ENCODE results near the gene TVP23C. TPM values are rescaled to one million over a fixed set of nuclear protein-coding genes. Genes with fewer than 3 reads are reported as not detected.
"Not testable (repeated sequence)": the region's sequence is repeated elsewhere in the genome, so short reads cannot be mapped to it uniquely, and the experiment has no call there.

Gene TVP23C
- polyA plus RNA-seq, 1 donor, result 13.4 TPM

- WGBS (ENCODE audit: insufficient coverage, low lambda C conversion rate), result no CpG with 5 or more reads among the region's 5 CpGs
- Histone ChIP-seq H3K27ac (ENCODE audit: low read length) (no peak overlapping the region), H3K4me1 (ENCODE audit: control insufficient read depth, insufficient read depth, low read length) (peaks cover 4% of the 10 kb centered on the region)
Observed at GRCh38 chr17:15509095-15509494, 54.2 kb downstream of the TVP23C start.

DNA sequence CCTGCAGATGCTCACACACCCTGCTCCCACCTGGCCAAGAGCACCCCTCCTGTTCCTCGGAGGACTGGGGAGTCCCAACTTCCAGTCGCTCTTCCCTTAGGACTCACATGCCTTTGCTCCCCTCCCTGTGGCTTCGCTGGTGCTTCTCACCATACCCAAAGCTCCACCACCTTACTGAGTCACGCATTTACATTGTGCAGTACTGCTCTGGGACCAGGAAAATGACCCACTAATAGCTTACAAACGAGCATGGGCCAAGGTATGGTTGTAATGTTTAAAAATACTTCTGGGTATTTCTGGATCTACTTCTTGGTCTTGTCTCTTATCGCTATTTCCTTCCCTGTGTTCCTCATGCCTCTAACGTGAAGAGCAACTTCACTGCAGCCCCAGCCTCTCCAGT is 54.8 kb downstream of the TVP23C start:
- 100% methylated on average over 1 of the region's 7 CpGs for WGBS (ENCODE audit: insufficient coverage, low lambda C conversion rate)
- H3K36me3 ChIP-seq (ENCODE audit: control insufficient read depth, insufficient read depth, low read length), result peaks cover 23% of the 10 kb centered on the region
- H3K27ac ChIP-seq (ENCODE audit: low read length), result no peak overlapping the region
- no peak overlapping the region for H3K4me3 ChIP-seq (ENCODE audit: low read length)
- H3K27me3 ChIP-seq (ENCODE audit: control insufficient read depth, insufficient read depth, low read length), result no peaks in the 10 kb centered on the region
- H3K4me1 ChIP-seq (ENCODE audit: control insufficient read depth, insufficient read depth, low read length), result no peaks in the 10 kb centered on the region
- DNase-seq, result no peak
- no peaks in the 10 kb centered on the region for H3K9me3 ChIP-seq (ENCODE audit: control insufficient read depth, low read depth, low read length)

More at GRCh38 chr17:15509095-15509494, 54.2 kb downstream of the TVP23C start:
- peaks cover 26% of the 10 kb centered on the region for H3K36me3 ChIP-seq (ENCODE audit: control insufficient read depth, insufficient read depth, low read length)
- H3K9me3 ChIP-seq (ENCODE audit: control insufficient read depth, low read depth, low read length), result no peaks in the 10 kb centered on the region
- no peak overlapping the region for H3K4me3 ChIP-seq (ENCODE audit: low read length)
- DNase-seq, result no peak
- H3K27me3 ChIP-seq (ENCODE audit: control insufficient read depth, insufficient read depth, low read length), result no peaks in the 10 kb centered on the region

DNA sequence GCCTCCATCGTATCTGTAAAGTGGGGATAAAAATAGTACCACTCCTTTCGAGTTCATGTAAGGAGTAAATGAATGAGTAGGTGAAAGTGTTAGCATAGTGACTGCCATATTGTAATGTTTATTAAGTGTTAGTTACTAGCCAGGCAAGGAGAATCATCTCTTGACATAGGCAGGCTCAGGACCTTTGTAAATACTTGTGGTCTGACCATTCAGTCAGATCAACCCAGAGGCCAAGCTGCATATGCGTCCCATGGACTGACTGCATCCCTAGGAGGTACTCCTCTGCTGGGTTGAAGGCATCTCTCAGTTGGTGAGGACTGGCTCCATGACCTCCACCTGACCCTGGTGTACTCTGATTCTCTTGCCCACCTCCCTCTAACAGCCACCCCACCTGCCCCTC is 55.4 kb downstream of the TVP23C start:
- Histone ChIP-seq H3K27ac (ENCODE audit: low read length) (no peak overlapping the region), H3K27me3 (ENCODE audit: control insufficient read depth, insufficient read depth, low read length) (no peaks in the 10 kb centered on the region), H3K36me3 (ENCODE audit: control insufficient read depth, insufficient read depth, low read length) (peaks cover 23% of the 10 kb centered on the region), H3K4me3 (ENCODE audit: low read length) (no peak overlapping the region), H3K9me3 (ENCODE audit: control insufficient read depth, low read depth, low read length) (no peaks in the 10 kb centered on the region), H3K4me1 (ENCODE audit: control insufficient read depth, insufficient read depth, low read length) (no peaks in the 10 kb centered on the region)
- 90% methylated on average over 1 of the region's 3 CpGs for WGBS (ENCODE audit: insufficient coverage, low lambda C conversion rate)
- DNase-seq, result no peak

DNA sequence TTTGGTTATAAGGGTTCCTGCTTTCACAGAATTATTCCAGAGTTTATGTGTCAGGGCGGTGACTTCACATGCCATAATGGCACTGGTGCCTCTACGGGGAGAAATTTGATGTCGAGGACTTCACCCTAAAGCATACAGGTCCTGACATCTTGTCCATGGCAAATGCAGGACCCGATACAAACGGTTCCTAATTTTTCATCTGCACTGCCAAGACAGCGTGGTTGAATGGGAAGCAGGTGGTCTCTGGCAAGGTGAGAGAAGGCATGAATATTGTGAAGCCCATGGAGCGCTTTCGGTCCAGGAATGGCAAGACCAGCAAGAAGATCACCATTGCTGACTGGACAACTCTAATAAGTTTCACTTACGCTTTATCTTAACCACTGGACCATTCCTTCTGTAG is 56.3 kb downstream of the TVP23C start:
- no peak overlapping the region for H3K4me3 ChIP-seq (ENCODE audit: low read length)
- H3K9me3 ChIP-seq (ENCODE audit: control insufficient read depth, low read depth, low read length), result no peaks in the 10 kb centered on the region
- peaks cover 20% of the 10 kb centered on the region for H3K36me3 ChIP-seq (ENCODE audit: control insufficient read depth, insufficient read depth, low read length)
- H3K27ac ChIP-seq (ENCODE audit: low read length), result no peak overlapping the region
- no peak for DNase-seq
- WGBS (ENCODE audit: insufficient coverage, low lambda C conversion rate), result 100% methylated on average over 1 of the region's 9 CpGs
- H3K4me1 ChIP-seq (ENCODE audit: control insufficient read depth, insufficient read depth, low read length), result no peaks in the 10 kb centered on the region
- no peaks in the 10 kb centered on the region for H3K27me3 ChIP-seq (ENCODE audit: control insufficient read depth, insufficient read depth, low read length)

DNA sequence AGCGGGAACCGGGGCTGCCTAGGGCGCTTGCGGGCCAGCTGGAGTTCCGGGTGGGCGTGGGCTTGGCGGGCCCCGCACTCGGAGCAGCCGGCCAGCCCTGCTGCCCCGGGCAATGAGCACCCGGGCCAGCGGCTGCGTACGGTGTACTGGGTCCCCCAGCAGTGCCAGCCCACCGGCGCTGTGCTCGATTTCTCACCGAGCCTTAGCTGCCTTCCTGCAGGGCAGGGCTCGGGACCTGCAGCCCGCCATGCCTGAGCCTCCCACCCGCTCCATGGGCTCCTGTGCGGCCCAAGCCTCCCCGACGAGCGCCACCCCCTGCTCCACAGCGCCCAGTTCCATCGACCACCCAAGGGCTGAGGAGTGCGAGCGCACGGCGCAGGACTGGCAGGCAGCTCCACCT is 57.6 kb downstream of the TVP23C start:
- H3K36me3 ChIP-seq (ENCODE audit: control insufficient read depth, insufficient read depth, low read length), result peaks cover 21% of the 10 kb centered on the region
- not testable (repeated sequence) for DNase-seq; H3K4me3 ChIP-seq (ENCODE audit: low read length); H3K4me1 ChIP-seq (ENCODE audit: control insufficient read depth, insufficient read depth, low read length); H3K27me3 ChIP-seq (ENCODE audit: control insufficient read depth, insufficient read depth, low read length); H3K27ac ChIP-seq (ENCODE audit: low read length); H3K9me3 ChIP-seq (ENCODE audit: control insufficient read depth, low read depth, low read length)
- WGBS (ENCODE audit: insufficient coverage, low lambda C conversion rate), result no CpG with 5 or more reads among the region's 32 CpGs

DNA sequence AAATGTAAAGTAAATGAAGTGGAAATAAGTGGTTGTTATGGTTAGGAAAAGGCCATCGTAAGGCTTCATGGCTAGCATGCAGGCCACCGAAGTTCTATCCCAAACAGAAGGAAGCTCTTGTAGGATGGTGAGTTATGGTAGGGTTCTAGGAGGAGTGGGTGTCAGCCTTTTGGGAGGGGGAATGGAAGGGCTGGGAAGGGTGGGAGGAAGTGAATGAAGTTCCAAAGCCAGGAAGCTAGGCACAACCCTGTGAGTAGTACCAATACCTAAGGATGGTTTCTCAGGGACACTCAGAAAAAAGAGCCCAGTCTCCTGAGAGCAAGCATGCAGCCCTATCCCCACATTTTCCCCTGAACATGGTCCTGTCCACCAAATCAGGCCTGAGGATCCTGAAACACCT is 59.6 kb downstream of the TVP23C start:
- no peak for DNase-seq
- Histone ChIP-seq H3K27me3 (ENCODE audit: control insufficient read depth, insufficient read depth, low read length) (no peaks in the 10 kb centered on the region), H3K9me3 (ENCODE audit: control insufficient read depth, low read depth, low read length) (no peaks in the 10 kb centered on the region), H3K4me3 (ENCODE audit: low read length) (no peak overlapping the region), H3K4me1 (ENCODE audit: control insufficient read depth, insufficient read depth, low read length) (no peaks in the 10 kb centered on the region), H3K27ac (ENCODE audit: low read length) (no peak overlapping the region), H3K36me3 (ENCODE audit: control insufficient read depth, insufficient read depth, low read length) (peaks cover 15% of the 10 kb centered on the region)
- no CpG with 5 or more reads among the region's 2 CpGs for WGBS (ENCODE audit: insufficient coverage, low lambda C conversion rate)

- no peaks in the 10 kb centered on the region for H3K4me1 ChIP-seq (ENCODE audit: control insufficient read depth, insufficient read depth, low read length)
- H3K4me3 ChIP-seq (ENCODE audit: low read length), result no peak overlapping the region
- peaks cover 12% of the 10 kb centered on the region for H3K36me3 ChIP-seq (ENCODE audit: control insufficient read depth, insufficient read depth, low read length)
- peak; percentile 58 to 67 for DNase-seq
- no peaks in the 10 kb centered on the region for H3K27me3 ChIP-seq (ENCODE audit: control insufficient read depth, insufficient read depth, low read length)
- WGBS (ENCODE audit: insufficient coverage, low lambda C conversion rate), result 73% methylated on average over 7 of the region's 32 CpGs
- H3K9me3 ChIP-seq (ENCODE audit: control insufficient read depth, low read depth, low read length), result no peaks in the 10 kb centered on the region
- H3K27ac ChIP-seq (ENCODE audit: low read length), result no peak overlapping the region
Observed at GRCh38 chr17:15502369-15503112, 60.7 kb downstream of the TVP23C start.

GRCh38 chr17:15501793-15502192 is 61.5 kb downstream of the TVP23C start:
- H3K4me1 ChIP-seq (ENCODE audit: control insufficient read depth, insufficient read depth, low read length), result no peaks in the 10 kb centered on the region
- H3K9me3 ChIP-seq (ENCODE audit: control insufficient read depth, low read depth, low read length), result no peaks in the 10 kb centered on the region
- no CpG with 5 or more reads among the region's 7 CpGs for WGBS (ENCODE audit: insufficient coverage, low lambda C conversion rate)
- H3K4me3 ChIP-seq (ENCODE audit: low read length), result no peak overlapping the region
- no peak overlapping the region for H3K27ac ChIP-seq (ENCODE audit: low read length)
- no peaks in the 10 kb centered on the region for H3K27me3 ChIP-seq (ENCODE audit: control insufficient read depth, insufficient read depth, low read length)
- DNase-seq, result no peak
- H3K36me3 ChIP-seq (ENCODE audit: control insufficient read depth, insufficient read depth, low read length), result peaks cover 9% of the 10 kb centered on the region

DNA sequence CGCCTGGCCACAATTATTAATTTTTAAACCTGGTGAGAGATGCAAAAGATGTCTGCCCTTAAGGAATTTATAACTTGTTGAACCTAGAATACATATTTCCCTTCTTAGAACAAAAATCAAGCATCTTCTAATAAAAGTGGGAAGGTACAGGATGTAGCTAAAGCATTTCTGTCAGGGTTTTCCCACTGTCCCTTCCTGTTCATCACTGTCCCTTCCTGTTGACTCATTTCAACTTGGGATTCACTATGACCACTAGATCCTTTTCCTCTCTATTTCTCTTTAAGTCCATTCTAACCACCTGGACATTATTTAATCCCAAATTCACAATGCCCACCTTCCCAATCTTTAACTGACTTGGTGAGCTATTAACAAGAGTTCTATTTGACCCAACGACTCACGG is 62.0 kb downstream of the TVP23C start:
- Histone ChIP-seq H3K36me3 (ENCODE audit: control insufficient read depth, insufficient read depth, low read length) (peaks cover 12% of the 10 kb centered on the region), H3K4me1 (ENCODE audit: control insufficient read depth, insufficient read depth, low read length) (no peaks in the 10 kb centered on the region), H3K27ac (ENCODE audit: low read length) (no peak overlapping the region), H3K9me3 (ENCODE audit: control insufficient read depth, low read depth, low read length) (no peaks in the 10 kb centered on the region), H3K4me3 (ENCODE audit: low read length) (no peak overlapping the region), H3K27me3 (ENCODE audit: control insufficient read depth, insufficient read depth, low read length) (no peaks in the 10 kb centered on the region)
- whole genome bisulfite sequencing (ENCODE audit: insufficient coverage, low lambda C conversion rate), result no CpG with 5 or more reads among the region's 3 CpGs
- DNase-seq, result no peak

- no peak overlapping the region for H3K27ac ChIP-seq (ENCODE audit: low read length)
- H3K4me1 ChIP-seq (ENCODE audit: control insufficient read depth, insufficient read depth, low read length), result no peaks in the 10 kb centered on the region
- no peak overlapping the region for H3K4me3 ChIP-seq (ENCODE audit: low read length)
- DNase-seq, result no peak
- no peaks in the 10 kb centered on the region for H3K9me3 ChIP-seq (ENCODE audit: control insufficient read depth, low read depth, low read length)
- peaks cover 10% of the 10 kb centered on the region for H3K36me3 ChIP-seq (ENCODE audit: control insufficient read depth, insufficient read depth, low read length)
- no peaks in the 10 kb centered on the region for H3K27me3 ChIP-seq (ENCODE audit: control insufficient read depth, insufficient read depth, low read length)
- WGBS (ENCODE audit: insufficient coverage, low lambda C conversion rate), result no CpG with 5 or more reads among the region's 2 CpGs
Observed at GRCh38 chr17:15498107-15498506, 65.2 kb downstream of the TVP23C start.

All from large intestine (tissue), 3 donors.